Measurements from ENCODE around the gene ZC3H12C. TPM values are rescaled to one million over a fixed set of nuclear protein-coding genes. Genes with fewer than 3 reads are reported as not detected.

The ZC3H12C gene
- total RNA-seq, 1 donor from 2014 or later = 14.8 TPM

- DNase-seq (no peak), ATAC-seq (no peak)
- intact Hi-C loops (cut with DNase I) = no loop called here
Observed at GRCh38 chr11:110053848-110054414, 39.3 kb upstream of the ZC3H12C start.

DNA sequence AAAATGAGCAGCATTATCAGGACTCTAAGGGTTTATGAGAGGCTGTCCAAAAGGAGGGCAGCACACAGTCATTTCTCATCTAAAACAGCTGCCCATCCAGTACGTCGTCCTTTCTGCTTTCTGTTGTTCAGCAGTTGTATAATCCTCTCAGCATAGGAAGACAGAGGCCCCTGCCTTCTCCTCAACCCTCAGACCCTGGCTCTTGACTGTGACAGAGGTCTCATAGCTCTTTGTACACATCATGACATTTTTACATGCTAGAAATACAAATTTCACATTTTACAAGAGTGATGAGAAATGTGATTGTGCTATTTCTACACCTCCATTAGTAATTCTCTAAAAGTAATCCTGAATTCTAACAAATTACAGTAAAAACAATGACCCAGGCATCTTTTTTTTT, 36.2 kb upstream of the ZC3H12C start:
- no peak for TF ChIP-seq CTCF (IDR thresholded peaks at IDR 0.05)
- no peak for ATAC-seq
- no peaks in the 10 kb centered on the region for H3K36me3 ChIP-seq
- no peak overlapping the region for H3K4me3 ChIP-seq
- H3K4me1 ChIP-seq = no peaks in the 10 kb centered on the region
- no peaks in the 10 kb centered on the region for H3K27me3 ChIP-seq
- no peaks in the 10 kb centered on the region for H3K9me3 ChIP-seq
- DNase-seq = no peak
- no peak overlapping the region for H3K27ac ChIP-seq
- intact Hi-C loops (cut with DNase I) = no loop called here

More at GRCh38 chr11:110053848-110054414, 39.3 kb upstream of the ZC3H12C start:
- Histone ChIP-seq H3K4me3 (no peak overlapping the region), H3K9me3 (no peaks in the 10 kb centered on the region), H3K36me3 (no peaks in the 10 kb centered on the region), H3K4me1 (no peaks in the 10 kb centered on the region), H3K27ac (no peak overlapping the region), H3K27me3 (no peaks in the 10 kb centered on the region)
- no peak for TF ChIP-seq CTCF (IDR thresholded peaks at IDR 0.05)

DNA sequence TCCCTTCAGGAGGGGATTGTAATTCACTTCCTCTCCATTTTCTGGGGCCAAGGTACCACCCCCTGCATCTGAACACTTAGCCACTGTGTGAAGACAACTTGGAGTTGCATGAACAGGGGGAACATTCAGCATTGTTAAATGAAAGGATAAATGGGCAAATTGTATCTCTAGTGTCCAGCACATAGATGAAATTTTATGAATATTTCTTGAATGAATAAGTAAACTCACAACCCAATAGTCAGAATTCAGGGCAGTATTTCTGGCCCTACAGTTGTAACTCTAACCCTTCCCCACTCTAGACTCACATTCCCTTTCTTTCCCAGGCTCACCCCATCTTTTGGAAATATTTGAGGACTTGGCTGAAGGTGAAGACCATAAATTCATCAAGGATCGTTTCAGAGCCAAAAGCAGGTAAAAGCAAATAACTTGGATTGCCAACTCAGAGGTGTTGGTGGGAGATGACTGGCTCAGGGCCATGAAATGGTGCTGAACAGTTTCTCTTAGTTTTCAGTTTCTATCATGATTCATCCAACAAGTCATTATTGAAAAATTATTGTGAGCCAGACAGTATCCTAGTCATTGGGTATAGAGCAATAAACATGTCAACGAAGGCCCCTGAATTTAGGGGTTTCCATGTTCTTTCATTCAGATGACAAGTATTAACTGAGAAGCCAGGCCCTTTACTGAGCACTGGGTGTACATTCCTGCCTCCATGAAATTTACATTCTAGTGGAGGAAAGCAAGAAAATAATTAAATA, 33.3 kb upstream of the ZC3H12C start:
- no peak for DNase-seq
- Histone ChIP-seq H3K27me3 (no peaks in the 10 kb centered on the region), H3K4me1 (no peaks in the 10 kb centered on the region), H3K4me3 (no peak overlapping the region), H3K36me3 (no peaks in the 10 kb centered on the region), H3K9me3 (no peaks in the 10 kb centered on the region), H3K27ac (no peak overlapping the region)
- TF ChIP-seq CTCF (IDR thresholded peaks at IDR 0.05) = no peak
- intact Hi-C loops (cut with DNase I) = no loop called here
- ATAC-seq = no peak

DNA sequence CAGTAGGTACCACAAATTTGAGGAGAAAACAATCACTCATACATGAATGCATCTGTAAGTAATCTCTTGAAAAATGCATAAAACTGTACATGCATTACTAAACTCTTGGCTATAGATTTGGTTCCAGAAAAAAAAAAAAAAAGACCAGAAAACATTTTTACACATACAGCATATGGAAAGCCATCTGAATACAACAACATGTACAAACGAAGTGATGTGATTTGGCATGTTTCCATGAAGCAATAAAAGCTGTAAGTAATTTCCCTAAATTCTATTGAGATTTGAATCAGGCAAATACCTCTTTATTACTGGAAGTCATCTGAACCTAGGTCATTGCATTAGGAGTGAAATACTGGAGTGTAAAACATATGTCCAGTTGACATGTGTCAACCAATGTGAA, 31.9 kb upstream of the ZC3H12C start:
- intact Hi-C loops (cut with DNase I) = no loop called here
- Histone ChIP-seq H3K4me3 (no peak overlapping the region), H3K36me3 (no peaks in the 10 kb centered on the region), H3K27ac (no peak overlapping the region), H3K4me1 (no peaks in the 10 kb centered on the region), H3K27me3 (no peaks in the 10 kb centered on the region), H3K9me3 (no peaks in the 10 kb centered on the region)
- DNase-seq (no peak), ATAC-seq (no peak)
- no peak for TF ChIP-seq CTCF (IDR thresholded peaks at IDR 0.05)

- DNase-seq (no peak), ATAC-seq (no peak)
- no peak for TF ChIP-seq CTCF (IDR thresholded peaks at IDR 0.05)
- intact Hi-C loops (cut with DNase I) = no loop called here
- H3K27ac ChIP-seq = no peak overlapping the region
- no peaks in the 10 kb centered on the region for H3K36me3 ChIP-seq
- H3K9me3 ChIP-seq = no peaks in the 10 kb centered on the region
- no peaks in the 10 kb centered on the region for H3K27me3 ChIP-seq
- no peak overlapping the region for H3K4me3 ChIP-seq
- no peaks in the 10 kb centered on the region for H3K4me1 ChIP-seq
Observed at GRCh38 chr11:110062247-110062646, 30.9 kb upstream of the ZC3H12C start.

Measured in upper lobe of right lung (tissue), 1 donor.